Osteocyte (in vitro differentiated cells): ENCODE data around the gene LBR. TPM values are rescaled to one million over a fixed set of nuclear protein-coding genes. Genes with fewer than 3 reads are reported as not detected.

Source experiments
- DNase-seq: peaks from one replicate; pipeline ENCODE4 v3.0.0; 2021; ENCODE audit warnings: mixed read lengths; ENCODE audit not compliant: unreplicated experiment; ENCODE audit errors: extremely low spot score
- H3K27ac Mint-ChIP-seq: one replicate; pipeline ENCODE4 v1.8.0; 2021; ENCODE audit warnings: mild to moderate bottlenecking, mixed read lengths; ENCODE audit not compliant: unreplicated experiment
- H3K27me3 Mint-ChIP-seq: one replicate; pipeline ENCODE4 v1.8.0; 2021; ENCODE audit warnings: mixed read lengths; ENCODE audit not compliant: unreplicated experiment
- H3K36me3 Mint-ChIP-seq: one replicate; pipeline ENCODE4 v1.8.0; 2021; ENCODE audit warnings: mixed read lengths; ENCODE audit not compliant: unreplicated experiment
- H3K4me1 Mint-ChIP-seq: one replicate; pipeline ENCODE4 v1.8.0; 2021; ENCODE audit warnings: mixed read lengths; ENCODE audit not compliant: unreplicated experiment
- H3K4me3 Mint-ChIP-seq: one replicate; pipeline ENCODE4 v1.8.0; 2021; ENCODE audit warnings: mild to moderate bottlenecking, moderate library complexity, mixed read lengths; ENCODE audit not compliant: unreplicated experiment
- H3K9me3 Mint-ChIP-seq: one replicate; pipeline ENCODE4 v1.8.0; 2021; ENCODE audit warnings: mixed read lengths; ENCODE audit not compliant: unreplicated experiment
- CTCF ChIP-seq: fragments of 200-600 bp; sonication (generic); IDR thresholded peaks from 2 replicates; pipeline ENCODE4 v1.5.0; 2021; ENCODE audit warnings: antibody characterized with exemption, mild to moderate bottlenecking, moderate library complexity
- total RNA-seq: library from RNA; stranded (reverse); gene quantifications from 2 replicates; pipeline ENCODE4 v1.2.1, GENCODE V29; 2021

The LBR gene
- total RNA-seq, 1 donor from 2014 or later: 34.8 TPM

GRCh38 chr1:225451840-225452515, 24.1 kb upstream of the LBR start:
- H3K27me3 Mint-ChIP-seq: peaks cover 8% of the 10 kb centered on the region
- H3K27ac Mint-ChIP-seq: no peak overlapping the region
- no peaks in the 10 kb centered on the region for H3K9me3 Mint-ChIP-seq
- H3K4me1 Mint-ChIP-seq: peaks cover 10% of the 10 kb centered on the region
- no peak overlapping the region for H3K4me3 Mint-ChIP-seq
- TF ChIP-seq CTCF: no peak
- H3K36me3 Mint-ChIP-seq: no peaks in the 10 kb centered on the region
- DNase-seq: no peak

- no peaks in the 10 kb centered on the region for H3K9me3 Mint-ChIP-seq
- peaks cover 8% of the 10 kb centered on the region for H3K27me3 Mint-ChIP-seq
- no peak overlapping the region for H3K4me3 Mint-ChIP-seq
- no peak overlapping the region for H3K27ac Mint-ChIP-seq
- no peak for TF ChIP-seq CTCF
- H3K4me1 Mint-ChIP-seq: peaks cover 10% of the 10 kb centered on the region
- H3K36me3 Mint-ChIP-seq: no peaks in the 10 kb centered on the region
- no peak for DNase-seq
Measured at GRCh38 chr1:225451340-225451739, 23.5 kb upstream of the LBR start.

GRCh38 chr1:225450491-225451191, 22.8 kb upstream of the LBR start:
- Mint-ChIP-seq H3K4me1 (peaks cover 10% of the 10 kb centered on the region), H3K27ac (no peak overlapping the region), H3K27me3 (peaks cover 8% of the 10 kb centered on the region), H3K36me3 (no peaks in the 10 kb centered on the region), H3K4me3 (no peak overlapping the region), H3K9me3 (no peaks in the 10 kb centered on the region)
- TF ChIP-seq CTCF: no peak
- DNase-seq: no peak

GRCh38 chr1:225449774-225450173, 21.9 kb upstream of the LBR start:
- peaks cover 11% of the 10 kb centered on the region for H3K4me1 Mint-ChIP-seq
- no peaks in the 10 kb centered on the region for H3K9me3 Mint-ChIP-seq
- peaks cover 8% of the 10 kb centered on the region for H3K27me3 Mint-ChIP-seq
- no peak for DNase-seq
- no peak overlapping the region for H3K4me3 Mint-ChIP-seq
- no peaks in the 10 kb centered on the region for H3K36me3 Mint-ChIP-seq
- H3K27ac Mint-ChIP-seq: no peak overlapping the region
- no peak for TF ChIP-seq CTCF

GRCh38 chr1:225449261-225449660, 21.4 kb upstream of the LBR start:
- no peak for TF ChIP-seq CTCF
- Mint-ChIP-seq H3K36me3 (no peaks in the 10 kb centered on the region), H3K27ac (no peak overlapping the region), H3K9me3 (no peaks in the 10 kb centered on the region), H3K4me3 (no peak overlapping the region), H3K27me3 (peaks cover 8% of the 10 kb centered on the region), H3K4me1 (peaks cover 9% of the 10 kb centered on the region)
- DNase-seq: no peak
